Myocyte (in vitro differentiated cells): ENCODE results near the gene CRYBG3. TPM values are rescaled to one million over a fixed set of nuclear protein-coding genes. Genes with fewer than 3 reads are reported as not detected.
A peak's percentile ranks its signal among the peaks of the same experiment; 100 is the strongest.

Source experiments
- DNase-seq: peaks from one replicate; pipeline ENCODE4 v3.0.0-alpha.2; 2012; ENCODE audit warnings: low read depth
- total RNA-seq: library from RNA; depleted of rRNA; stranded (reverse); fragments of >200 nt; gene quantifications from 2 replicates; pipeline ENCODE4 v1.2.3, GENCODE V29; 2014

CRYBG3 gene
- total RNA-seq, 1 donor from 2014 or later = 13.5 TPM

GRCh38 chr3:97970956-97971620 lies 149.3 kb downstream of the CRYBG3 start:
- peak; percentile 26 for DNase-seq

GRCh38 chr3:97971679-97972567 lies 150.1 kb downstream of the CRYBG3 start, which contains the start of gene RIOX2:
RIOX2 (minus strand) TSS chr3:97972431; CDS start chr3:97967593, 4,838 bp downstream.
- peak; percentile 76 for DNase-seq

- DNase-seq = no peak
These were observed 151.2 kb downstream of the CRYBG3 start for GRCh38 chr3:97972976-97973375.

GRCh38 chr3:97974996-97975395 lies 153.2 kb downstream of the CRYBG3 start:
- no peak for DNase-seq

GRCh38 chr3:97975466-97975865 lies 153.7 kb downstream of the CRYBG3 start:
- DNase-seq = no peak

GRCh38 chr3:97979610-97980009 lies 157.8 kb downstream of the CRYBG3 start:
- DNase-seq = peak; percentile 55

GRCh38 chr3:97981886-97982285 lies 160.1 kb downstream of the CRYBG3 start:
- peak; percentile 88 for DNase-seq

- DNase-seq = no peak
These were observed 162.2 kb downstream of the CRYBG3 start for GRCh38 chr3:97983933-97984491.

GRCh38 chr3:97987306-97987705 lies 165.5 kb downstream of the CRYBG3 start:
- no peak for DNase-seq

- no peak for DNase-seq
These were observed 167.2 kb downstream of the CRYBG3 start for GRCh38 chr3:97988784-97989568.

GRCh38 chr3:97990624-97991292 lies 168.9 kb downstream of the CRYBG3 start:
- no peak for DNase-seq

GRCh38 chr3:97991293-97991682 lies 169.5 kb downstream of the CRYBG3 start:
- DNase-seq = no peak

GRCh38 chr3:97992547-97993173 lies 170.8 kb downstream of the CRYBG3 start:
- DNase-seq = no peak

- no peak for DNase-seq
These were observed 171.7 kb downstream of the CRYBG3 start for GRCh38 chr3:97993526-97993925.

GRCh38 chr3:97994328-97994945 lies 172.6 kb downstream of the CRYBG3 start:
- no peak for DNase-seq
